HepG2 (cell line): ENCODE data around the gene ACSM2B. TPM values are rescaled to one million over a fixed set of nuclear protein-coding genes. Genes with fewer than 3 reads are reported as not detected.

ENCODE experiments used
- ATAC-seq: fragments of 200-7000 bp; cut with Tn5 transposase; 3 replicates; pipeline ENCODE4 v1.9.1; 2020; ENCODE audit warnings: mild to moderate bottlenecking, moderate library complexity
- BruUV-seq: library from RNA; stranded (reverse); fragments of 400-500 nt; replicated peaks from 2 replicates; lab custom pipeline; 2021; lab: Mats Ljungman, UMichigan
- CTCF ChIA-PET: fragments of 300-600 bp; formaldehyde crosslinking; extraction: SDS; loops from one replicate; lab custom pipeline; 2021; ENCODE audit warnings: low total read pairs, inconsistent platforms, low intra/inter-chr PET ratio; lab: Yijun Ruan, JAX
- POLR2A ChIA-PET: fragments of 350-600 bp; sonication (Branson Sonifier 250); formaldehyde crosslinking; loops from one replicate; lab custom pipeline; 2020; ENCODE audit warnings: antibody characterized with exemption, inconsistent platforms; lab: Yijun Ruan, JAX
- DNase-seq: peaks from one replicate; pipeline ENCODE4 v3.0.0-alpha.2; 2015; ENCODE audit warnings: low spot score
- FAIRE-seq: peaks from 3 replicates; lab custom pipeline; 2011; peaks lifted over from hg19 to GRCh38; lab: Jason Lieb, UNC
- H2AFZ ChIP-seq: one replicate; pipeline ENCODE4 v1.6.1; 2011; ENCODE audit warnings: low read length, inconsistent platforms
- H3K27ac ChIP-seq: fragments of 300-600 bp; 3 replicates; pipeline ENCODE4 v1.8.0; 2011; ENCODE audit warnings: mixed run types, mild to moderate bottlenecking, mixed read lengths, low read length, inconsistent platforms; ENCODE audit not compliant: insufficient read depth; ENCODE audit errors: extremely low read length
- H3K27me3 ChIP-seq, 2 experiments: fragments of 200-600 bp in 1 of 2; 2 replicates in 1 of 2; 3 replicates in 1 of 2; pipeline versions ENCODE4 v1.6.0 to v1.8.0; 2011; ENCODE audit warnings: low read length in 2 of 2, mild to moderate bottlenecking in 2 of 2, moderate library complexity in 2 of 2, inconsistent platforms in 1 of 2; ENCODE audit not compliant: insufficient read depth in 2 of 2, control insufficient read depth in 1 of 2
- H3K36me3 ChIP-seq, 2 experiments: fragments of 200-600 bp in 1 of 2; replicated peaks in 1 of 2; 2 replicates in 1 of 2; 3 replicates in 1 of 2; pipeline versions ENCODE4 v1.5.1 to v1.8.0; 2011; ENCODE audit warnings: low read length in 2 of 2, inconsistent platforms in 1 of 2; ENCODE audit not compliant: insufficient read depth in 2 of 2, control insufficient read depth in 1 of 2
- H3K4me1 ChIP-seq: 2 replicates; pipeline ENCODE4 v1.5.1; 2012; ENCODE audit warnings: low read length, inconsistent platforms; ENCODE audit not compliant: insufficient read depth
- H3K4me2 ChIP-seq: 2 replicates; pipeline ENCODE4 v1.6.0; 2011; ENCODE audit warnings: low read depth, low read length, inconsistent platforms
- H3K4me3 ChIP-seq, 3 experiments: fragments of 200-600 bp in 1 of 3; sonication (generic), shearing (Covaris generic) in 1 of 3; replicated peaks in 1 of 3; 2 replicates each; pipeline ENCODE4 v1.5.1; 2011 to 2016; ENCODE audit warnings: low read length in 3 of 3, inconsistent platforms in 2 of 3, low read depth in 2 of 3, mild to moderate bottlenecking in 2 of 3, control low read depth in 1 of 3, mixed read lengths in 1 of 3; ENCODE audit not compliant: insufficient read depth in 1 of 3
- H3K79me2 ChIP-seq: one replicate; pipeline ENCODE4 v1.6.1; 2011; ENCODE audit warnings: low read length, inconsistent platforms; ENCODE audit not compliant: insufficient read depth
- H3K9ac ChIP-seq: 2 replicates; pipeline ENCODE4 v1.6.0; 2011; ENCODE audit warnings: mild to moderate bottlenecking, low read depth, low read length, inconsistent platforms; ENCODE audit not compliant: insufficient read depth
- H3K9me3 ChIP-seq: 2 replicates; pipeline ENCODE4 v1.5.1; 2012; ENCODE audit warnings: mild to moderate bottlenecking, low read length
- H4K20me1 ChIP-seq: 2 replicates; pipeline ENCODE4 v1.6.0; 2011; ENCODE audit warnings: inconsistent platforms, mild to moderate bottlenecking, low read length, moderate library complexity; ENCODE audit not compliant: insufficient read depth
- FOXK2 ChIP-seq: fragments of 450-650 bp; IDR thresholded peaks from 2 replicates; pipeline ENCODE4 v1.6.1; 2016
- GABPB1 ChIP-seq: IDR thresholded peaks from 2 replicates; pipeline ENCODE4 v1.6.1; 2016; ENCODE audit warnings: mild to moderate bottlenecking, missing genetic modification reagents, moderate library complexity, missing compliant biosample characterization
- GZF1 ChIP-seq: sonication (generic); formaldehyde crosslinking; IDR thresholded peaks from 2 replicates; pipeline ENCODE4 v1.5.1; 2020; ENCODE audit warnings: mild to moderate bottlenecking, missing genetic modification reagents
- KDM6A ChIP-seq: IDR thresholded peaks from 2 replicates; pipeline ENCODE4 v1.6.1; 2016; ENCODE audit warnings: low read depth
- MTF1 ChIP-seq: sonication (generic); formaldehyde crosslinking; IDR thresholded peaks from 2 replicates; pipeline ENCODE4 v1.5.0; 2020; ENCODE audit warnings: missing genetic modification reagents
- RARA ChIP-seq: IDR thresholded peaks from 2 replicates; pipeline ENCODE4 v1.6.1; 2016; ENCODE audit warnings: missing genetic modification reagents, missing compliant biosample characterization
- SATB2 ChIP-seq: sonication (generic); formaldehyde crosslinking; IDR thresholded peaks from 2 replicates; pipeline ENCODE4 v1.5.0; 2020; ENCODE audit warnings: missing genetic modification reagents
- TOE1 ChIP-seq: sonication (generic); formaldehyde crosslinking; IDR thresholded peaks from 2 replicates; pipeline ENCODE4 v1.4.0; 2020; ENCODE audit warnings: mild to moderate bottlenecking, missing genetic modification reagents
- ZNF292 ChIP-seq: sonication (generic); formaldehyde crosslinking; IDR thresholded peaks from 2 replicates; pipeline ENCODE4 v1.8.1; 2022; ENCODE audit warnings: mild to moderate bottlenecking, low read depth, missing genetic modification reagents, borderline replicate concordance
- ZNF543 ChIP-seq: sonication (generic); formaldehyde crosslinking; IDR thresholded peaks from 2 replicates; pipeline ENCODE4 v1.4.0; 2020; ENCODE audit warnings: mild to moderate bottlenecking, missing genetic modification reagents
- WGBS: methylation state at CpG from one replicate; pipeline ENCODE4 v1.1.6; 2017; ENCODE audit warnings: low lambda C conversion rate; 5-methylcytosine and 5-hydroxymethylcytosine counted together
- in situ Hi-C: cut with HindIII; loops from 2 replicates; pipeline ENCODE4 v1.10.0; 2017; ENCODE audit warnings: low pct_unique_long_range_greater_than_20kb; ENCODE audit not compliant: extremely low pct_ligation_motif_present
- intact Hi-C: fragments of 100-400 bp; cut with micrococcal nuclease; formaldehyde crosslinking; loops from one replicate; pipeline ENCODE4 v1.10.0; 2022; ENCODE audit not compliant: unreplicated experiment
- polyA plus RNA-seq, 8 experiments: library from polyadenylated mRNA; depleted of rRNA in 3 of 8; stranded (reverse) in 7 of 8; unstranded in 1 of 8; fragments of >200 nt; fragmentation: Illumina TruSeq in 4 of 8; extraction: Trizol in 4 of 8; gene quantifications; 2 replicates each; pipeline versions ENCODE4 v1.2.1 to v1.2.3, GENCODE V29; 2011 to 2016; ENCODE audit warnings: low read depth in 4 of 8, missing spikeins in 1 of 8, mixed read lengths in 1 of 8; ENCODE audit not compliant: insufficient read depth in 1 of 8
- total RNA-seq, 5 experiments: library from RNA; depleted of rRNA; stranded (reverse); fragments of >200 nt; fragmentation: Illumina TruSeq; extraction: Trizol; gene quantifications; 2 replicates each; pipeline ENCODE4 v1.2.3, GENCODE V29; 2016; ENCODE audit warnings: low read depth in 1 of 5
- TF ChIP-seq, protein P1 (sequence below): sonication (generic); formaldehyde crosslinking; IDR thresholded peaks from 2 replicates; pipeline ENCODE4 v1.4.0; 2020; ENCODE audit warnings: missing genetic modification reagents
- TF ChIP-seq, protein P2 (sequence below): sonication (generic); formaldehyde crosslinking; conservative IDR thresholded peaks from 2 replicates; pipeline ENCODE4 v1.8.0; 2022; ENCODE audit warnings: mild to moderate bottlenecking, moderate library complexity, missing genetic modification reagents
- TF ChIP-seq, protein P3 (sequence below): IDR thresholded peaks from 2 replicates; pipeline ENCODE4 v1.6.1; 2012; ENCODE audit warnings: low read depth, low read length, improper control_type of control experiment
- TF ChIP-seq, protein P4 (sequence below): sonication (generic); formaldehyde crosslinking; IDR thresholded peaks from 2 replicates; pipeline ENCODE4 v1.8.1; 2023; ENCODE audit warnings: mild to moderate bottlenecking, inconsistent platforms, moderate library complexity, missing genetic modification reagents, borderline replicate concordance

Gene ACSM2B
- total and polyA plus RNA-seq, 2 of the 13 experiments (the other 11 are each of a cell fraction or from before 2014, with no cell fraction given): 22.9 to 34.0 TPM

DNA sequence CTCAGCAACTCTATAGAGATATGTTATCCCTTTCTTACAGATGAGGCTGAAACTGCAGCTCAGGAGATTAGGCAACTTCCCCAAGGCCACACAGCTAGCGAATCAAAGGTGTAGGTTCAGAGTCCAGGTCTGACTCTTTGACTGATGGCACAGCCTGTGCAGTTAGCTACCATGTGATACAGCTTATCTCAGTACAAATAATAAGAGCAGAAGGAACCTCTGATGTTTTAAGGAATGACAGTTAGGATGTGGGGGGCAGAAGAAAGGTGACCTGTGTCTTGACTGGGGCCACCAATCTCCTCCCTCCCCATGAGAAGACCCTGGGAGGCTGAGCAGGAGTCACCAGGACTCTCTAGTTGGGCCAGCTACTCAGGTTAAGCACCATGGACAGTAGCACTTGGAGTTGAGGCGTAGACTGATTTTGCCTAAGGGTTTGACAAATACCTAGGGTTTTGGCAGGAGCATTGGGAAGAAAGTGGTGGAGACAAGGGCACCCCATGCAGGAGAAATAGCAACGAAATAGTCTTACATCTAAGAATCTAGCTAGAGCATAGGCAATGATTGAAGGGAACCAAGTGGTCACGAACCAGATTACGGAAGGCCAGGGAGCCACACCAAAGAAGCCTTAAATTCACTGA is 22.8 kb upstream of the ACSM2B start:
- FAIRE-seq (peak; percentile 77), ATAC-seq (peak; percentile 93), DNase-seq (peak; percentile 99)
- Histone ChIP-seq H3K27ac (peak overlapping the region; percentile 91), H3K27me3 (no peaks in the 10 kb centered on the region), H3K36me3 (no peaks in the 10 kb centered on the region), H3K4me1 (peaks cover 67% of the 10 kb centered on the region), H3K9me3 (no peaks in the 10 kb centered on the region), H4K20me1 (no peaks in the 10 kb centered on the region), H3K79me2 (no peaks in the 10 kb centered on the region), H3K9ac (peak overlapping the region; percentile 53), H2AFZ (no peak overlapping the region), H3K4me2 (peak overlapping the region; percentile 57), H3K4me3 (no peak overlapping the region; a peak in 1 of 6 replicates)
- BruUV-seq: TSS peak; percentile 88
- intact Hi-C loops (loop anchor here (5.0 kb wide), 1 partner anchor 78 kb away; no protein-coding TSS in a partner anchor), in situ Hi-C loops (no loop called here)
- ChIA-PET POLR2A (interaction anchor here (0.6 to 1.4 kb wide), 14 partner anchors 9 to 175 kb away, joined by 3 to 18 read pairs (median 4); partner anchors contain the start of gene ACSM3), CTCF (no interaction called here)
- 61% methylated on average over 5 of the region's 5 CpGs for WGBS
- TF ChIP-seq KDM6A (CRISPR knock-in tag) (peak; percentile 98), GABPB1 (CRISPR knock-in tag) (peak; percentile 58; the same call in 1 of the 2 replicates), ZNF292 (CRISPR knock-in tag) (peak; percentile 99), FOXK2 (no peak), MTF1 (CRISPR knock-in tag) (peak; percentile 76), TOE1 (peak; percentile 73; the same call in 1 of the 2 replicates), GZF1 (peak; percentile 27; the same call in 1 of the 2 replicates), SATB2 (CRISPR knock-in tag) (peak; percentile 61; the same call in 1 of the 2 replicates), RARA (CRISPR knock-in tag) (peak; percentile 90), ZNF543 (peak; percentile 96)
- TF ChIP-seq, protein P1, sequence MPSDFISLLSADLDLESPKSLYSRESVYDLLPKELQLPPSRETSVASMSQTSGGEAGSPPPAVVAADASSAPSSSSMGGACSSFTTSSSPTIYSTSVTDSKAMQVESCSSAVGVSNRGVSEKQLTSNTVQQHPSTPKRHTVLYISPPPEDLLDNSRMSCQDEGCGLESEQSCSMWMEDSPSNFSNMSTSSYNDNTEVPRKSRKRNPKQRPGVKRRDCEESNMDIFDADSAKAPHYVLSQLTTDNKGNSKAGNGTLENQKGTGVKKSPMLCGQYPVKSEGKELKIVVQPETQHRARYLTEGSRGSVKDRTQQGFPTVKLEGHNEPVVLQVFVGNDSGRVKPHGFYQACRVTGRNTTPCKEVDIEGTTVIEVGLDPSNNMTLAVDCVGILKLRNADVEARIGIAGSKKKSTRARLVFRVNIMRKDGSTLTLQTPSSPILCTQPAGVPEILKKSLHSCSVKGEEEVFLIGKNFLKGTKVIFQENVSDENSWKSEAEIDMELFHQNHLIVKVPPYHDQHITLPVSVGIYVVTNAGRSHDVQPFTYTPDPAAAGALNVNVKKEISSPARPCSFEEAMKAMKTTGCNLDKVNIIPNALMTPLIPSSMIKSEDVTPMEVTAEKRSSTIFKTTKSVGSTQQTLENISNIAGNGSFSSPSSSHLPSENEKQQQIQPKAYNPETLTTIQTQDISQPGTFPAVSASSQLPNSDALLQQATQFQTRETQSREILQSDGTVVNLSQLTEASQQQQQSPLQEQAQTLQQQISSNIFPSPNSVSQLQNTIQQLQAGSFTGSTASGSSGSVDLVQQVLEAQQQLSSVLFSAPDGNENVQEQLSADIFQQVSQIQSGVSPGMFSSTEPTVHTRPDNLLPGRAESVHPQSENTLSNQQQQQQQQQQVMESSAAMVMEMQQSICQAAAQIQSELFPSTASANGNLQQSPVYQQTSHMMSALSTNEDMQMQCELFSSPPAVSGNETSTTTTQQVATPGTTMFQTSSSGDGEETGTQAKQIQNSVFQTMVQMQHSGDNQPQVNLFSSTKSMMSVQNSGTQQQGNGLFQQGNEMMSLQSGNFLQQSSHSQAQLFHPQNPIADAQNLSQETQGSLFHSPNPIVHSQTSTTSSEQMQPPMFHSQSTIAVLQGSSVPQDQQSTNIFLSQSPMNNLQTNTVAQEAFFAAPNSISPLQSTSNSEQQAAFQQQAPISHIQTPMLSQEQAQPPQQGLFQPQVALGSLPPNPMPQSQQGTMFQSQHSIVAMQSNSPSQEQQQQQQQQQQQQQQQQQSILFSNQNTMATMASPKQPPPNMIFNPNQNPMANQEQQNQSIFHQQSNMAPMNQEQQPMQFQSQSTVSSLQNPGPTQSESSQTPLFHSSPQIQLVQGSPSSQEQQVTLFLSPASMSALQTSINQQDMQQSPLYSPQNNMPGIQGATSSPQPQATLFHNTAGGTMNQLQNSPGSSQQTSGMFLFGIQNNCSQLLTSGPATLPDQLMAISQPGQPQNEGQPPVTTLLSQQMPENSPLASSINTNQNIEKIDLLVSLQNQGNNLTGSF (CRISPR knock-in tag): peak; percentile 91; the same call in 1 of the 2 replicates
- TF ChIP-seq, protein P2, sequence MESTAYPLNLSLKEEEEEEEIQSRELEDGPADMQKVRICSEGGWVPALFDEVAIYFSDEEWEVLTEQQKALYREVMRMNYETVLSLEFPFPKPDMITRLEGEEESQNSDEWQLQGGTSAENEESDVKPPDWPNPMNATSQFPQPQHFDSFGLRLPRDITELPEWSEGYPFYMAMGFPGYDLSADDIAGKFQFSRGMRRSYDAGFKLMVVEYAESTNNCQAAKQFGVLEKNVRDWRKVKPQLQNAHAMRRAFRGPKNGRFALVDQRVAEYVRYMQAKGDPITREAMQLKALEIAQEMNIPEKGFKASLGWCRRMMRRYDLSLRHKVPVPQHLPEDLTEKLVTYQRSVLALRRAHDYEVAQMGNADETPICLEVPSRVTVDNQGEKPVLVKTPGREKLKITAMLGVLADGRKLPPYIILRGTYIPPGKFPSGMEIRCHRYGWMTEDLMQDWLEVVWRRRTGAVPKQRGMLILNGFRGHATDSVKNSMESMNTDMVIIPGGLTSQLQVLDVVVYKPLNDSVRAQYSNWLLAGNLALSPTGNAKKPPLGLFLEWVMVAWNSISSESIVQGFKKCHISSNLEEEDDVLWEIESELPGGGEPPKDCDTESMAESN (CRISPR knock-in tag): peak; percentile 78
- TF ChIP-seq, protein P3, sequence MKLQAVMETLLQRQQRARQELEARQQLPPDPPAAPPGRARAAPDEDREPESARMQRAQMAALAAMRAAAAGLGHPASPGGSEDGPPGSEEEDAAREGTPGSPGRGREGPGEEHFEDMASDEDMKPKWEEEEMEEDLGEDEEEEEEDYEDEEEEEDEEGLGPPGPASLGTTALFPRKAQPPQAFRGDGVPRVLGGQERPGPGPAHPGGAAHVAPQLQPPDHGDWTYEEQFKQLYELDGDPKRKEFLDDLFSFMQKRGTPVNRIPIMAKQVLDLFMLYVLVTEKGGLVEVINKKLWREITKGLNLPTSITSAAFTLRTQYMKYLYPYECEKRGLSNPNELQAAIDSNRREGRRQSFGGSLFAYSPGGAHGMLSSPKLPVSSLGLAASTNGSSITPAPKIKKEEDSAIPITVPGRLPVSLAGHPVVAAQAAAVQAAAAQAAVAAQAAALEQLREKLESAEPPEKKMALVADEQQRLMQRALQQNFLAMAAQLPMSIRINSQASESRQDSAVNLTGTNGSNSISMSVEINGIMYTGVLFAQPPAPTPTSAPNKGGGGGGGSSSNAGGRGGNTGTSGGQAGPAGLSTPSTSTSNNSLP: peak; percentile 94
- TF ChIP-seq, protein P4, sequence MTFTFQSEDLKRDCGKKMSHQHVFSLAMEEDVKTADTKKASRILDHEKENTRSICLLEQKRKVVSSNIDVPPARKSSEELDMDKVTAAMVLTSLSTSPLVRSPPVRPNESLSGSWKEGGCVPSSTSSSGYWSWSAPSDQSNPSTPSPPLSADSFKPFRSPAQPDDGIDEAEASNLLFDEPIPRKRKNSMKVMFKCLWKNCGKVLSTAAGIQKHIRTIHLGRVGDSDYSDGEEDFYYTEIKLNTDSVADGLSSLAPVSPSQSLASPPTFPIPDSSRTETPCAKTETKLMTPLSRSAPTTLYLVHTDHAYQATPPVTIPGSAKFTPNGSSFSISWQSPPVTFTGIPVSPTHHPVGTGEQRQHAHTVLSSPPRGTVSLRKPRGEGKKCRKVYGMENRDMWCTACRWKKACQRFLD (CRISPR knock-in tag): peak; percentile 82; the same call in 1 of the 2 replicates
